Endothelial cell of umbilical vein (primary cell): ENCODE measurements around the gene MS4A1. TPM values are rescaled to one million over a fixed set of nuclear protein-coding genes. Genes with fewer than 3 reads are reported as not detected.

Experiments used
- BruUV-seq: library from RNA; stranded (reverse); fragments of 400-500 nt; replicated peaks from 2 replicates; lab custom pipeline; 2021; lab: Mats Ljungman, UMichigan
- CTCF ChIA-PET: fragments of 300-600, 350-600 bp; sonication (Branson Sonifier 250); formaldehyde crosslinking; loops from one replicate; lab custom pipeline; 2021; ENCODE audit warnings: antibody characterized with exemption, inconsistent platforms; lab: Charles Lee
- POLR2A ChIA-PET: fragments of 300-600, 350-600 bp; sonication (Branson Sonifier 250); formaldehyde crosslinking; loops from one replicate; lab custom pipeline; 2021; ENCODE audit warnings: antibody characterized with exemption, inconsistent platforms; lab: Charles Lee
- DNase-seq: peaks from one replicate; pipeline ENCODE4 v3.0.0-alpha.2; 2011; ENCODE audit warnings: low read depth, low spot score
- FAIRE-seq: peaks from 2 replicates; lab custom pipeline; 2011; peaks lifted over from hg19 to GRCh38; lab: Jason Lieb, UNC
- H2AFZ ChIP-seq: 2 replicates; pipeline ENCODE4 v1.6.0; 2012; ENCODE audit warnings: low read depth, low read length, control low read depth, inconsistent platforms
- H3K27ac ChIP-seq: 2 replicates; pipeline ENCODE4 v1.5.1; 2011; ENCODE audit warnings: low read depth, mild to moderate bottlenecking, control low read depth, low read length, moderate library complexity; ENCODE audit not compliant: insufficient read depth
- H3K27me3 ChIP-seq, 2 experiments: 2 replicates each; pipeline versions ENCODE4 v1.6.0 to v1.6.1; 2011; ENCODE audit warnings: low read length in 2 of 2, mixed read lengths in 1 of 2; ENCODE audit not compliant: control insufficient read depth in 2 of 2, insufficient read depth in 2 of 2
- H3K36me3 ChIP-seq, 2 experiments: 2 replicates in 1 of 2; 3 replicates in 1 of 2; pipeline ENCODE4 v1.5.1; 2011; ENCODE audit warnings: low read length in 2 of 2, mild to moderate bottlenecking in 1 of 2, moderate library complexity in 1 of 2; ENCODE audit not compliant: control insufficient read depth in 2 of 2, insufficient read depth in 2 of 2; ENCODE audit errors: extremely low read depth in 1 of 2
- H3K4me1 ChIP-seq: 3 replicates; pipeline ENCODE4 v1.5.1; 2011; ENCODE audit warnings: mild to moderate bottlenecking, low read length; ENCODE audit not compliant: control insufficient read depth, insufficient read depth; ENCODE audit errors: extremely low read depth
- H3K4me2 ChIP-seq: 2 replicates; pipeline ENCODE4 v1.6.1; 2011; ENCODE audit warnings: low read length, control low read depth, mixed read lengths; ENCODE audit not compliant: insufficient read depth
- H3K4me3 ChIP-seq, 3 experiments: fragments of 200-600 bp in 1 of 3; sonication (generic), shearing (Covaris generic) in 1 of 3; replicated peaks in 1 of 3; 2 replicates each; pipeline ENCODE4 v1.5.1; 2011 to 2016; ENCODE audit warnings: control low read depth in 3 of 3, low read length in 3 of 3, mild to moderate bottlenecking in 2 of 3, inconsistent platforms in 1 of 3, low read depth in 1 of 3, moderate library complexity in 1 of 3; ENCODE audit not compliant: insufficient read depth in 1 of 3
- H3K79me2 ChIP-seq: 2 replicates; pipeline ENCODE4 v1.6.0; 2012; ENCODE audit warnings: low read length, inconsistent platforms; ENCODE audit not compliant: control insufficient read depth, insufficient read depth
- H3K9ac ChIP-seq: replicated peaks from 2 replicates; pipeline ENCODE3; 2011; ENCODE audit warnings: low read length, control low read depth; ENCODE audit not compliant: insufficient read depth; ENCODE audit errors: extremely low read depth
- H3K9me1 ChIP-seq: replicated peaks from 3 replicates; pipeline ENCODE4 v1.6.0; 2011; ENCODE audit warnings: mild to moderate bottlenecking, low read length; ENCODE audit not compliant: control insufficient read depth, insufficient read depth; ENCODE audit errors: extremely low read depth
- H3K9me3 ChIP-seq: replicated peaks from 2 replicates; pipeline ENCODE4 v1.5.1; 2012; ENCODE audit warnings: low read length, inconsistent platforms; ENCODE audit not compliant: control insufficient read depth, insufficient read depth
- H4K20me1 ChIP-seq: replicated peaks from 2 replicates; pipeline ENCODE3; 2011; ENCODE audit warnings: mild to moderate bottlenecking, low read length; ENCODE audit not compliant: control insufficient read depth, insufficient read depth; ENCODE audit errors: extremely low read depth
- CTCF ChIP-seq, 2 donors: IDR thresholded peaks; 1 replicate in 1 of 2; 2 replicates in 1 of 2; pipeline ENCODE4 v1.5.1; 2011; ENCODE audit warnings: low read length in 2 of 2, mild to moderate bottlenecking in 2 of 2, moderate library complexity in 2 of 2, control low read depth in 1 of 2, inconsistent platforms in 1 of 2, low read depth in 1 of 2; ENCODE audit not compliant: insufficient read depth in 1 of 2; ENCODE audit errors: extremely low read depth in 1 of 2
- EZH2 ChIP-seq: IDR thresholded peaks from 2 replicates; pipeline ENCODE4 v1.6.1; 2012; ENCODE audit warnings: borderline replicate concordance, low read depth, mild to moderate bottlenecking, moderate library complexity, low read length, inconsistent platforms; ENCODE audit not compliant: severe bottlenecking
- FOS ChIP-seq: IDR thresholded peaks from 2 replicates; pipeline ENCODE4 v1.6.1; 2011; ENCODE audit warnings: mild to moderate bottlenecking, low read length, moderate library complexity, borderline replicate concordance; ENCODE audit not compliant: insufficient read depth
- GATA2 ChIP-seq: IDR thresholded peaks from 2 replicates; pipeline ENCODE4 v1.7.0; 2011; ENCODE audit warnings: low read depth, mild to moderate bottlenecking, moderate library complexity, mixed read lengths, low read length; ENCODE audit not compliant: insufficient read length, insufficient read depth
- JUN ChIP-seq: IDR thresholded peaks from 2 replicates; pipeline ENCODE4 v1.6.1; 2011; ENCODE audit warnings: borderline replicate concordance, low read depth; ENCODE audit not compliant: insufficient read length, insufficient read depth
- MAX ChIP-seq: IDR thresholded peaks from 2 replicates; pipeline ENCODE4 v1.6.1; 2011; ENCODE audit not compliant: insufficient read depth, insufficient read length
- MYC ChIP-seq: IDR thresholded peaks from one replicate; pipeline ENCODE4 v1.6.1; 2011; ENCODE audit warnings: mild to moderate bottlenecking, low read depth, low read length
- POLR2A ChIP-seq: IDR thresholded peaks from 2 replicates; pipeline ENCODE4 v1.6.1; 2012; ENCODE audit warnings: low read depth, mild to moderate bottlenecking, control low read depth, low read length
- POLR2AphosphoS5 ChIP-seq: IDR thresholded peaks from 2 replicates; pipeline ENCODE4 v1.6.1; 2012; ENCODE audit warnings: low read depth, mild to moderate bottlenecking, control low read depth, low read length, moderate library complexity; ENCODE audit not compliant: insufficient read depth
- dilution Hi-C: fragments of 300-500 bp; cut with MboI; formaldehyde crosslinking; loops from one replicate; pipeline ENCODE4 v1.15.0; 2019; ENCODE audit warnings: low sequenced_read_pairs; ENCODE audit not compliant: extremely low pct_ligation_motif_present
- intact Hi-C: fragments of 100-400 bp; cut with micrococcal nuclease; formaldehyde crosslinking; loops from one replicate; pipeline ENCODE4 v1.10.0; 2022
- polyA plus RNA-seq, 4 experiments: library from polyadenylated mRNA; depleted of rRNA in 3 of 4; stranded (reverse) in 3 of 4; unstranded in 1 of 4; fragments of >200 nt; gene quantifications; 2 replicates each; pipeline versions ENCODE4 v1.2.1 to v1.2.3, GENCODE V29; 2011 to 2012; ENCODE audit warnings: missing spikeins in 1 of 4
- total RNA-seq: library from RNA; stranded (reverse); gene quantifications from 2 replicates; pipeline ENCODE4 v1.2.3, GENCODE V29; 2021

MS4A1 gene
- total and polyA plus RNA-seq, 2 donors (not counting 3 experiments of a cell fraction or from before 2014, with no cell fraction given) = not detected

GRCh38 chr11:60431251-60431650 lies 24.4 kb upstream of the MS4A1 start:
- Histone ChIP-seq H3K9me1 (no peaks in the 10 kb centered on the region), H3K9me3 (no peaks in the 10 kb centered on the region), H3K27me3 (no peaks in the 10 kb centered on the region), H3K36me3 (no peaks in the 10 kb centered on the region), H2AFZ (no peak overlapping the region), H3K27ac (no peak overlapping the region), H3K4me1 (no peaks in the 10 kb centered on the region), H3K79me2 (no peaks in the 10 kb centered on the region), H3K4me3 (no peak overlapping the region), H4K20me1 (no peaks in the 10 kb centered on the region), H3K4me2 (no peak overlapping the region), H3K9ac (no peak overlapping the region)
- no peak for DNase-seq
- TF ChIP-seq POLR2A = no peak
- TF ChIP-seq MAX = no peak
- no peak for TF ChIP-seq CTCF (IDR thresholded peaks at IDR 0.05; ENCODE audit: extremely low read depth in 1 of 2, insufficient read depth in 1 of 2, low read depth in 1 of 2, low read length in 2 of 2)
- TF ChIP-seq GATA2 = no peak
- TF ChIP-seq JUN = no peak
- no peak for TF ChIP-seq EZH2
- TF ChIP-seq MYC = no peak
- no peak for TF ChIP-seq FOS
- no peak for TF ChIP-seq POLR2AphosphoS5
- intact Hi-C loops (no loop called here), dilution Hi-C loops (no loop called here)
- ChIA-PET POLR2A (no interaction called here), CTCF (no interaction called here)
- FAIRE-seq = no peak
- no TSS peak for BruUV-seq
